ENCODE data around the gene CD79A.

Gene CD79A

DNA sequence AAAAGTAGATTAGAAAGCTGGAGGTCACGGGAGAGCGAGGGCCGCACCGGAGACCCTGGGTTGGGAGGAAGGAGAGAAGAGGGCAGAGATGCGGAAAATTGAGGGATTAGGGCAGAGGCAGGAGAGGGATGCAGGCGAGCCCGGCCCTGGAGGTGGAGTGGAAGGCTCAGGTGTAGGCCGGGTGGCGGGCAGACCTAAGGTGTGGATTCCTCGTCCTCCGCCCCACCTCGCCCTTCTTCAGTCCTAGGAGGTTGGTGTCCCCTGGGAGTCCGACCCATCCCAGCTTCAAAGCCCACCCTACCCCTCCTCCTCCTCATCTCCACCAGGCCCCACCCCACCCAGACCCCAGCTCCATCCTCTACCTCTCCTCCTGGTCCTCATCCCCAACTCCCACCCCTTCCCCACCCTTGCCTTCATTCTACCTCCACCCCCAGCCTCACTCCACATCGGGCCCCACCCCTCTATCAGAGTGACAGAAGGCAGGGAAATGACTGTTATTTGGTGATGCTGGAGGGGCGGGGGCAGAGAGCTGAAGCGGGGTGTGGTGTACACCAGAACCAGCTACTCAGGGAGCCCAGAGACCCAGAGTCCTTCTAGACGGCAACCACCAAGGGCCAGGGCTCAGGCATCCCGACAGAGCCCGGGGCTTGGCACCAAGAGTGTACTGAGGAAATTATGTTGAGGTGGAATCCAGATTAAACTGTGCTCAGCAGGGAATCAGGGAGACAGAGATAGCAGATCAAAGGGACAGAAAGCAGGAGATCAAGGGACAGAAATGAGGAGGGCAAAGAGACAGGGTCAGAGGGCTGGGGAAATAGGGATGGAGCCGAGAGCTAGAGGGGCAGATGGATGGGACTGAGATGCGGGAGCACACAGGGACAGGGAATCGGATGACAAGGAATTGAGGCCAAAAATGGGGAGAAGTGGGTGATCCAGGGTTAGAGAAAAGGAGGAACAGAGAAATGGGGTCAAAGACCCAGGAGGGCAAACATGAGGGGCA, 44.8 kb downstream of the CD79A start:
- no peak for DNase-seq

DNA sequence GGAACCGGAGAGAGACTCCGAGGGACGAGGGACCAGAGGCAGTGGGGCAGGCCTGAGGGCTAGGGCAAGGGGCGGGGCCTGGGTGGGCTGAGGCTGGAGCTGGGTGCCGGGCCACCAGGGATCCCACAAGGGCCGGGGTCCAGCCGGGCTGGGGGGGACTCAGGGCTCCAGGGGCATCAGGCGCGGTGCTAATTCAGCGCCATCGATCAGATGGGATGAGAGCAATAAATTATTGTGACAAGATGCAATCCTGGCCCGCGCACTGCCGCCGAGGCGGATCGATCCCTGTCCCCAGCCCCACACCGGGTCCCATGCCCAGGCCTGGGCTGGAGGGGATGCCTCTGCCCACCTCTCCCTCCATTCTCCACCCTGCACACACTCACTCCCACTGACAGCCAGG, 45.5 kb downstream of the CD79A start:
- no peak for DNase-seq

DNA sequence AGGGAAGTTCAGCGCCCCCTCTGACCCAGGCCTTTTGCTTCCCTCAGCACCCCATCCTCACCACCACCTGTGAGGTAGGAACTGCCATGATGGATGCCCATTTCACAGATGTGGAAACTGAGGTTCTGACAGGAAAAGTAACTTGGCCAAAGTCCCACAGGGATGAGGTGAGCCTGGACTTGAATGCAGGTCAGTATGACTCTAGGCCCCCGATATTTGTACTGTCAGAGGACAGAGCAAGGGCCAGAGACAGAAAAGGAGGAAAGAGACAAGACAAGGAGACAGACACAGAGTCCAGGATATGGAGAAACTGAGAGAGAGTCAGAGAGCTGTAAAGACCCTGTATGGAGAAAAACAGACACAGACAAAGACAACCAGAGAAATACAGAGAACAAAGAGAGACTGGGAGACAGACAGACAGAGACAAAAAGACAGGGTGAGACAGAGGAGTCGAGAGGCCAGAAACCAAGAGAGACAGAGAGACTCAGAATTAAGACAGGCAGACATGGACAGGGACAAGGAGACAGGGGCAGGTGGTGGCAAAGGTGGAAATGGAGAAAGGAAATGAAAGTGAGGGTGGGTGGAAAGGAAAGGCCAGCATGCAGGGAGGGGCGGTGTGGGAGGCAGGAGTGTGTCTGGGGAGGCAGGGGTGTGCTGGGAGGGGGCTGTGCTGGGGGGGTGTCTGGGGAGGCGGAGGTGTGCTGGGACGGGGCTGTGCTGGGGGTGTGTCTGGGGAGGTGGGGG, 46.1 kb downstream of the CD79A start:
- DNase-seq = no peak

DNA sequence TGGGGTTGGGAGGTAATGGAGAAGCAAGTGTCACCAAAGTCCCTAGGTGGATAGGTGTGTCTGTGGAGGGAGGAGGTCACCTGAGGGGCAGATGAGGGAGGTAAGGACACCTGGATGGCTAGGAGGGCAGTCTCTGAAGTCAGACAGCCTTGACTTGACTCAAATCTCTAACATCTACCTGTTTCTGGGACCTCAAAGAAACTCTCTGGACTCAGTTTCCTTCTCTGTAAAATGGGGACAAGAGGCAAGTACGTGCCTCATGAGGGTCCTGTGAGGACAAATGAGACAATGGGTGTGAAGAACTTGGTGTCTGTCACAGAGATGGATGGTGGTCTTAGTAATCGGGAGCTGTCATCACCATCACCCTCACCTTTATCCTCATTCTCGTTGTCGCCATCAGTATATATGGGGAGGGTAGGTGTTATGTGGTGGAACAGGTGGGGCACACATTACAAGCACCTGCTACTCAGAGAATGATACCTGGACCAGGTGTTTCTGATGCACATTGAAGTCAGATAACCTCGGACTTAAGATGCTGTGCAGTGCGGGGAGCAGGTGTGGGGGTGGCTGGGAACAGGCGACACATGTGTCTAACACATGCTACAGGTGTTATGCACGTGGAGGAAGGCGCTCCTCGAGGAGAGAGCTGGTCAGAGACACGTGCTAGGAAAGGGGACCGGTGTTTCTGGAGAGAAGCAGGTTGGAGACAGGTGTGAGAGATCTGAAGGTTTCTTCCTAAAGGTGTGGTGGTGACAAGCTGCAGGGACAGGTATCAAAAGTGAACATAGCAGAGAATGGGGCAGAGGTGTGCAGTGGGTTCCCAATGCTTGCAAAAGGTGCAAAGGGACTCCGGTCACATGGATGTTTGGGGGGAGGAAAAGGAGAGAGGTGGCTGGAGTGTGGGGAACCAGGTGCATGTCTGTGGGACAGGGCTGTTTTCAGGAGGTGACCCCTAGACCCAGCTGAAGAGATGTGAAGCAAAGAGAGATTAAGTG, 47.4 kb downstream of the CD79A start:
- no peak for DNase-seq

DNA sequence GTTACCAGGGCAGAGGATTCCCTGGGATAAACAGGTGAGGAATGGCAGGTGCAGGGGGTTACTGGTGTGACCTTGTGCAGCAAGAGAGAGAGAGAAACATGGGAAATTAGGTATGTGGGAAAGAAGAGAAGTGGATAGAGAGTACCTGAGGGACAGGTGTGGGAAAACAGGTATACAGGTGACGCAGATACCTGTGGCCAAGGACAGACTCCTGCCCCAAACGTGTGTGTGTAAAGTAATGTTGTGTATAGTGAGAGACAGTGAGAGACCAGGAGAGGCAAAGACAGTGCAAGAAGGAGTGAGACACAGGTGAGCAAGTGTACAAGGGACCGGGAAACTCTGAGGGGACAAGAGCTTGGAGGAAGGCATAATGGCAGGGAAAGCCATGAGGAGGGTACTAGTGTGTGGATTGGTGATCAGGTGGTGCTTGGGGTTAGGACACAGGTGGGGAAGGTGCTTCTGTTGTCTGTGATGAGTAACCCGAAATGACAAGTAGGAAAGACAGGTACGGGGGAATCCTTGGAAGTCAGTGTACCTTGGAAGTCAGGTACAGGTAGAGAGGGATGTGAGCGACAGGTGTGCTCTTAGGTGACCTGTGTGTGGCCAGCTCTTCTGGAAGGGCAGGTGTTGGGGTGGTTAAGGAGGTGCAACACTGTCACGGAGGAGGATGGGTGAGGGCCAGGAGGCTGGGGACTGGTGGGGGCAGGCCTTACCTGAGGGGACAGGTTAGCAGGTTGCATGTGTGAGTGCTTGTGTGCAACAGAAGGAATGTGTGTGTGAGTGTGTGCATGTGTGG, 48.3 kb downstream of the CD79A start:
- no peak for DNase-seq

DNA sequence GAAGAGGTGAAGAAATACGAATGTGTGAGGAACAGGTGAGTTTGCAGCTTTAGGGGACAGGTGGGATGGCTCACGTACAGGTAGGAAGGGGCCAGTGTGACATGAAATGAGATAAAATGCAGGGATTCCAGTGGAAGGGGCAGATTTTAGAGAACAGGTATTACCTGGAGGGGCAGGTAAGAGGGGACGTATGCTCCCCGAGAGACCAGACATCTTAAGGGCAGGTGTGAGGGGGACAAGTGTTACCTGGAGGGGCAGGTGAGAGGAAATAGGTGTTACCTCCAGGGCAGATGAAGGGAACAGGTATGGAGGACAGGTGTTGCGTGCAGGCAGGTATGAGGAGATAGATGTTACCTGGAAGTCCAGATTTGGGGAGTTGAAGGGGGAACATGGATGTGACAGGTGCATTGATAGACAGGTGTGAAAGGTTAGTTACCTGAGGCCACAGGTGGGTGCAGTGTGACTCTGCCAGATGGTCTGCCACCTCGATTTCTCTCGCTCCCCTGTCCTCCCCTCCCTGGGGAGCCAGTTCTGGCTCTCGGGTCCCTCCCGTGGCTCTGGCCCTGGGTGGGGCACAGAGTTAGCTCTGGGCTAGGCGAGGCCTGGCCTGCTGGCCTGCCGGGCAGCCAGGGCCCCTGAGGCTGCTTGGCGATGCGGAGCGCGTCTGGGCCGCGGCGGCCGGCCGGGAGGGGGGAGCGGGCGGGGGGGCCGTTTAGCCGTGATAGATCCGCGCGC, 49.1 kb downstream of the CD79A start:
- no peak for DNase-seq

DNA sequence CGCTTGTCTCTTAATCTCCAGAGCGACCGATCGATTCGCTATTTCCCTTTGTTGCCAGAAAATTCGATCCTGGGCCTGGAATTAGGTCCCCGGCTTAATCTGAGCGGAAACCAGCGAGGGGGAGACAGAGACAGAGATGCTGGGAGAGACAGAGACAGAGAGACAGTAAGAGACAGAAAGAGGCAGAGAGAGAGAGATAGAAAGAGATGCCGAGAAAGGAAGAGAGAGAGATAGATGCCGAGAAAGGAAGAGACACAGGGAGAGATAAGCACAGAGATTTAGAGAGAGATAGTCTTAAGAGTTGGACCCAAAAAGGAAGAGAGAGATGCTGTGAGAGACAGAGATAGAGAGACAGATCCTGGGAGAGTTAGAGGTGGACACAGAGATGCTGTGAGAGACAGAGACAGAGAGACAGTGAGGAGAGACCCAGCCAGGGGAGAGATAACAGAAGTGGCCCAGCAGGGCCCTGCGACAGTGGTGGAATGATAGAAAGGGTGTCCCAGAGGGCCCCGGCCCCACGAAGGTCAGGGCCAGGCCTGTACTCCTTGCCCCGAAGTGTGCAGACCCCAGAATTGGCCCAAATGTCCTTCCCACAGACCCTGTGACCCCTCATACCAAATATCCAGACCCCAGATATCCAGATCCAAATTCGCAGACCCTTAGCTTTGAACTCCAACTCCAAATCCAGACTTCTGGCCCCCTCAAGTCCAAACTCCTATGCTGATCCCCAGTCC, 49.9 kb downstream of the CD79A start:
- DNase-seq = no peak

DNA sequence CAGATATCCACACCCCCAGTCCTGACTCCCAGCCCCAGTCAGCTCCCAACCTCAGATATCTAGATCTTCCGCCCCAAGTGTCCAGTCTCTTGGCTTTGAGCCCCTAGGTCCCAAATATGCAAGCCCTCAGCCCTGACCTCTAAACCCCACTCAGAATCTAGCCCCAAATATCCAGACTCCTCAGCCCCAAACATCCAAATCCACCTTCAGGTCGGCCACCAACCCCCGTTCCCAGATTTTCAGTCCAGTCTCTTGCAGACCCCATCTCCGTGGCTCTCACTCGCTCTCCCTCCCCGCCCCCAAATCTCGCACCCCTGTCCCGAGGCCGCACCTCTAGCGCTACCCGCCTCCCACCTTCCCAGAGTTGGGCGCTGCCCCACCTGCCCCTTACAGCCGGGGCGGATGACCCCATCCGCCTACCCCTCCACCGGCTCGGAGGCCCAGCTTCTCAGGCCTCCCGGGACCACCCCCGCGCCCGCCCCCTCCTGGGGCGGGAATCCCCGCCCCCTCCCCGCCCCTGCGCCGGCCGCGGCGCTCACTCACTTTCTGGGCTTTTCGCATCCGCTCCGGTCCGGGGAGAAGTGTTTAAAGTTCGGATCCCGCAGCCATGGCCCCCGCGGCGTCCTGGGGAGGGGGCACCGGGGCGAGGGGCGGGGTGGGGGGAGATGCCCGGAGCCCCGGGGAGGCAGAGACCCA, 50.6 kb downstream of the CD79A start:
- no peak for DNase-seq

DNA sequence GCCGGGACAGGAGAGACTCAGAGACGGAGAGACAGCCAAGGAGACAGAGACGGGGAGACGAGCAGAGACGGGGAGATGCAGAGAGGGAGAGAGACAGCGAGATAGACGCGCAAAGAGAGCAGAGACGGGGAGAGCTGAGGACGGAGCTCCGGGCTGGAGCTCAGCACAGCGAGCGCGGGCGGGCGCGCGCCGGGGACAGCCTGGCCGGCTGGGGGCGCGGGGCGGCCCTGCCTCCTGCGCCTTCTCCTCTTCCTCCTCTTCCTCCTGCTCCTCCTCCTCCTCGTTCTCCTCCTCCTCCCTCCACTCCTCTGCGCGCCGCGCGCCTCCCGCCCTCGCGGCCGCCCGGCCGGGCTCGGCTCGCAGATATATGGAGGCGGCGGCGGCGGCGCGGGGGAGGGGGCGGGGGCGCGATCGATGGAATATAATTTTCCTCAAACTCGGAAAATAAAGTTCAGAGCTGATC, 51.2 kb downstream of the CD79A start, which contains the start of gene ERFL:
TSS of gene ERFL (minus strand) at position 229 of the 463 bp plus-strand sequence. CDS start 15,530 bp downstream, outside the sequence.
- no peak for DNase-seq

DNA sequence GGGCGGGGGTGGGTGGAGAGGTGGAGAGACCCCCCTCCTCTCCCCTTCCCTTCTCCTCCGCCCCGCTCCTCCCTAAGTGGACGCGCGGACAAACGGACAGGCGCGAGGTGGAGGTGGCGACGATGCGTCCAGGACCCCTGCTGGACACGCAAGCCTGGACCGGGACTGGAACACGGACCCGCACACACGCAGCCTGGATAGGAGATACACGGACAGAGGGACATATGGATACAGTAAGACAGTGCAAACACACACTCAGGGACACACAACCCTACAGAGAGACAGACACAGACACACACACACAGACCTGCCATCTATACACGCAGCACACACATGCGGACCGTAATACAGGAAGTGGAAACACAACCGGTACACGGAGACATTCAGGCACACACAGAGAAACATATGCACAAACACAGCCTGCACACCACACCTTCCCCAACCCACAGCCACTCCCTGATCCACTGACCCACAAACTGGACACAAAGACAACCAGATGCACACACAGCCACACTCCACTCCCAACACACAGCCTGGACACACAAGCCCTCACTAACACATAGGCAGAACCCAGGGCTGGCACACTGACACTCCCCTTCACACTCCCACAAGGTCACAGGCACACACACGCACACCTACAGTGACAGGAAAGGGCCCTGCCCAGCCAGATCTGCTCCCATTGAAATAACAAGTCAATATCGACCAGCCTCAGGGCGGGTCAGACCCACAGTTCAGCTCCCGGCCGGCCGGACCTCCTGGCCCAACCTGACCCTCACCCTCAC, 51.9 kb downstream of the CD79A start:
- no peak for DNase-seq

DNA sequence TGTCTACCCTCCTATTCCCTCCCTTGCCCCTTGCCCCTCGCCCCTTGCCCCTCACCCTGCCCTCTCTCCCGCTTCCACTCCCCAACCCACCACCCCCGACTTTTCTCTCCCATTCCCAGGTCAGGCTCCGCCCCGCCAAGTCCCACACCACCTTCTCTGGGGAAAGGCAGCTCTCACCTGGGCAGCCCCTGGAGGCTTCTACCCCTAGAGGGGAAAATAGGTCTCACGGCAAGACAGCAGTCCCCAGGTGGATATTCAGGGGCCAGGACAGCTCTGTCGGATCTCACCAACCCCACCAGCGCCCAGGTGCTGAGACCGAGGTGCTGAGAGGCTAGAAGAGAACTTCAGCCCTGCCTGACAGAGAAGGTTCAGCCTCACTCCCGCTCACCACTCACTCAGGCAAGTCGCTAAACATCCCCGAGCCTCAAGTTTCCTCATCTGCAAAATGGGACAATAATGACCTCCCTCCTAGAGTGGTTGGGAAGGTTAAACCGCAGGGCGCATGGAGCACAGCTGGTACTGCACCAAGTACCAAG, 52.5 kb downstream of the CD79A start:
- no peak for DNase-seq

DNA sequence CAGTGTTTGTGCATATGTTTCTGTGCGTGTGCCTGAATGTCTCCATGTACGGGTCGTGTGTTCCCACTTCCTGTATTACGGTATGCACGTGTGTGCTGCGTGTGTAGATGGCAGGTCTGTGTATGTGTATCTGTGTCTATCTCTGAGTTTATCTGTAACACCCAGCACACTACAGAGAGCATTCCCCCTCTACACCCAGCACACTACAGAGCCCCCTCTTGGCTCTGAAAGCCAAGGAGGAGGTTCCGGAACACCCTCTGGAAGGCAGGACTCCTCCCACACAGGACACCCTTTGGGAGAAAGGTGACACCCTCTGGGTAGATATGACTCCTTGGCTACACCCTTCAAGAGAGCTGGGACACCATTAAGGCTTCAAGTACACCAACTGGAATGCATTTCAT, 53.2 kb downstream of the CD79A start:
- no peak for DNase-seq

Data from cerebellar nuclear complex (tissue), 1 donor.